ENCODE data around the gene DNAAF1. TPM values are rescaled to one million over a fixed set of nuclear protein-coding genes. Genes with fewer than 3 reads are reported as not detected.

Gene DNAAF1
- total RNA-seq, 1 experiment from 2014 or later, result not detected

DNA sequence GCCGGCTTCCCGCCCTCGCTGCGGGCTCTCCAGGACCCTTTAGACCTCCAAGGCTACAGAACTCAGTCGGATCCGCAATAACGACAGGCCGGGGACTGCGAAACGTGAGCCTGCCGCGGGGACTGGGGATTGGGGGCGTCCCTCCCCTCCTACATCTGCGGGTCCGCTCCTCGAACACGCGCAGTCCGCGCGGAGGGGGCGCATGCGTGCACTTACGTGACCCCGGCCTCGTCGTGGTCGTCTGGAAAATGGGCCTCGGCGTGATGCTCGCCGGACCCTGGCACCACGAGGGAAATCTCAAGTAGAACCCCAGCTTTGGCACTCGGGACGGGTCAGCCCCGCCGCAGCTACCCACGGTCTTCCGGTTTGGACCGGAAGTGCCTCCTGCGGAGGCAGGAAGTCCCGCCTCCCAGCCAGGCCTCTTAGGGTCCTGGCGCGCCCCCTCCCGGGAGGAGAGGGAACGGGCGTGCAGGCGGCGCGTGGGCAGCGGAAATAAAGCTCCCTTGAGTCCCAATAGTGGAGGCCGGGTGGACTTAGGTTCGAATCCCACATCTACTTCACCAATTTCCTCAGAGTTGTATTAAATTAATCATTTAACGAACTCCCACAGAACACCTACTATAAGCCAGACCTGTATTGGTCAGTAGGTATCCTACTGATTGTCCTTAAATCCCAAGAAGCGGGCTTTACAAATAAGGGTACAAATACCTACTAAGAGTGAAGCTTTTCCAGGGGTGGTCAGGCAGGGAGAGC, 41.8 kb downstream of the DNAAF1 start, which contains the start of gene TAF1C:
TSS of gene TAF1C (minus strand) at position 373 of the 753 bp plus-strand sequence. CDS start 2,069 bp downstream, outside the sequence.
- DNase-seq (ENCODE audit: low spot score), result peak; percentile 96
- peak within 1 kb of the TSS; percentile 99 for H3K4me3 ChIP-seq (ENCODE audit: low read depth, low read length, poor library complexity, severe bottlenecking)
- no TSS peak for BruUV-seq (replicated peaks)
- peaks cover 3% of the 10 kb centered on the region for H3K36me3 ChIP-seq (ENCODE audit: insufficient read depth, low read length, poor library complexity, severe bottlenecking)
- peak within 1 kb of the TSS; percentile 86 for H3K27ac ChIP-seq (ENCODE audit: low read depth, low read length, poor library complexity, severe bottlenecking)
- H3K4me1 ChIP-seq (ENCODE audit: insufficient read depth, low read length, poor library complexity, severe bottlenecking), result peaks cover 4% of the 10 kb centered on the region
- intact Hi-C loops (cut with micrococcal nuclease; ENCODE audit: unreplicated experiment), result no loop called here
- CTCF ChIA-PET, result interaction anchor here (0.5 to 1.2 kb wide), 9 partner anchors 9 to 308 kb away, joined by 3 to 8 read pairs (median 3); no protein-coding TSS in a partner anchor
- TF ChIP-seq EZH2 (IDR thresholded peaks at IDR 0.05; ENCODE audit: borderline replicate concordance, low read depth, low read length, poor library complexity, severe bottlenecking), result no peak
- TF ChIP-seq, protein P1, sequence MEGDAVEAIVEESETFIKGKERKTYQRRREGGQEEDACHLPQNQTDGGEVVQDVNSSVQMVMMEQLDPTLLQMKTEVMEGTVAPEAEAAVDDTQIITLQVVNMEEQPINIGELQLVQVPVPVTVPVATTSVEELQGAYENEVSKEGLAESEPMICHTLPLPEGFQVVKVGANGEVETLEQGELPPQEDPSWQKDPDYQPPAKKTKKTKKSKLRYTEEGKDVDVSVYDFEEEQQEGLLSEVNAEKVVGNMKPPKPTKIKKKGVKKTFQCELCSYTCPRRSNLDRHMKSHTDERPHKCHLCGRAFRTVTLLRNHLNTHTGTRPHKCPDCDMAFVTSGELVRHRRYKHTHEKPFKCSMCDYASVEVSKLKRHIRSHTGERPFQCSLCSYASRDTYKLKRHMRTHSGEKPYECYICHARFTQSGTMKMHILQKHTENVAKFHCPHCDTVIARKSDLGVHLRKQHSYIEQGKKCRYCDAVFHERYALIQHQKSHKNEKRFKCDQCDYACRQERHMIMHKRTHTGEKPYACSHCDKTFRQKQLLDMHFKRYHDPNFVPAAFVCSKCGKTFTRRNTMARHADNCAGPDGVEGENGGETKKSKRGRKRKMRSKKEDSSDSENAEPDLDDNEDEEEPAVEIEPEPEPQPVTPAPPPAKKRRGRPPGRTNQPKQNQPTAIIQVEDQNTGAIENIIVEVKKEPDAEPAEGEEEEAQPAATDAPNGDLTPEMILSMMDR (conservative IDR thresholded peaks at IDR 0.05; ENCODE audit: low read depth, low read length), result peak; percentile 98
- POLR2A ChIA-PET (ENCODE audit: low non-redundant PET), result interaction anchor here (0.7 kb wide), 1 partner anchor 498 kb away, joined by 4 read pairs; no protein-coding TSS in a partner anchor
- no peaks in the 10 kb centered on the region for H3K9me3 ChIP-seq (ENCODE audit: low read depth, low read length, poor library complexity, severe bottlenecking)
- H3K27me3 ChIP-seq (replicated peaks; ENCODE audit: insufficient read depth, low read depth, low read length, poor library complexity), result no peaks in the 10 kb centered on the region

DNA sequence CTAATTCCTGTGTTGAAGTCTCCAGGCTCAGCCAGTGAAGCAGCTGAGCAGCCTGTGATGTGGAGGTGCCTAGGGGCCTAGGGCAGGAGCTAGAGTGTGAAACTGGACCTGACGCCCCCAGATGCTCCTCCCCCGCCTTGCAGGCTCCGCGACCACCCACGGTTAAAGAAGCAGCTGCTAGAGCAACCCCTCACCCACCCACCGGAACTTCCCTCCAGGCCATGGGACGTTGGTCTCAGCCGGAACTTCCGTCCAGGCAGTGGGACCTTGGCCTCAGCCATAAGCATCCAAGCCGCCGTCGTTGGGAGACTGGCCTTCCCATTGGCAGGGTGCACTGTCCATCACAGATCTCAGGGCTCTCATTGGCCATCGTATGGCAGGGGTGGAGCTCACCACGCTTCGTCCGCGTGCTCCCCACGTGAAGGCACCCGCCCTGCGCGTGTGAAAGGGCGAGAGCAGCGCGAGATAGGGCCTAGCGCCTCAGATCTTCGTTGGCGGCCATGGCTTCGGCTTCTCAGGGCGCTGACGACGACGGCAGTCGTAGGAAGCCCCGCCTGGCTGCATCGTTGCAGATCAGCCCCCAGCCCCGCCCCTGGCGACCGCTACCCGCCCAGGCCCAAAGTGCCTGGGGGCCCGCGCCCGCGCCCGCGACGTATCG, 45.8 kb downstream of the DNAAF1 start, which contains the start of gene ADAD2:
TSS of gene ADAD2 (plus strand) at position 427 of the 658 bp plus-strand sequence. CDS start at position 501, 74 bp downstream.
- Histone ChIP-seq H3K9me3 (ENCODE audit: low read depth, low read length, poor library complexity, severe bottlenecking) (no peaks in the 10 kb centered on the region), H3K27ac (ENCODE audit: low read depth, low read length, poor library complexity, severe bottlenecking) (no peak within 1 kb of the TSS), H3K4me3 (ENCODE audit: low read depth, low read length, poor library complexity, severe bottlenecking) (no peak within 1 kb of the TSS), H3K36me3 (ENCODE audit: insufficient read depth, low read length, poor library complexity, severe bottlenecking) (no peaks in the 10 kb centered on the region), H3K27me3 (replicated peaks; ENCODE audit: insufficient read depth, low read depth, low read length, poor library complexity) (no peaks in the 10 kb centered on the region), H3K4me1 (ENCODE audit: insufficient read depth, low read length, poor library complexity, severe bottlenecking) (peaks cover 4% of the 10 kb centered on the region)
- CTCF ChIA-PET, result no interaction called here
- POLR2A ChIA-PET (ENCODE audit: low non-redundant PET), result no interaction called here
- TF ChIP-seq, protein P1 (conservative IDR thresholded peaks at IDR 0.05; ENCODE audit: low read depth, low read length), result no peak
- TF ChIP-seq EZH2 (IDR thresholded peaks at IDR 0.05; ENCODE audit: borderline replicate concordance, low read depth, low read length, poor library complexity, severe bottlenecking), result no peak
- BruUV-seq (replicated peaks), result no TSS peak
- peak; percentile 23 for DNase-seq (ENCODE audit: low spot score)
- intact Hi-C loops (cut with micrococcal nuclease; ENCODE audit: unreplicated experiment), result no loop called here

DNA sequence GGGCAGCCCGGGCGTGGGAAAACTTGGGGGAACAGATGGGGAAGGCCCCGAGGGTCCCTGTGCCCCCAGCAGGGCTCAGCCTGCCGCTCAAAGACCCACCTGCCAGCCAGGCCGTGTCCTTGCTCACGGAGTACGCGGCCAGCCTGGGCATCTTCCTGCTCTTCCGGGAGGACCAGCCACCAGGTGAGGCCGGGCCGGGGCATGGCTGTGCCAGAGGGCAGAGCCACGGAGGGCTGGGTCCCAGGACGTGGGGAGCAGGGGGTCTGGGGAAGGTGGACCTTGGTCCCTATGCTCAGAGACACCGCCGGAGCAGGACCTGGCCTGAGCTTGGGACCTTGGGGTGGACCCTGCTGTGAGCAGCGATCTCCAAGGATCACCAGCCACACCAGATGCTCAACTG, 46.4 kb downstream of the DNAAF1 start:
- ChIA-PET CTCF (no interaction called here), POLR2A (ENCODE audit: low non-redundant PET) (no interaction called here)
- TF ChIP-seq EZH2 (IDR thresholded peaks at IDR 0.05; ENCODE audit: borderline replicate concordance, low read depth, low read length, poor library complexity, severe bottlenecking), result no peak
- TF ChIP-seq, protein P1 (conservative IDR thresholded peaks at IDR 0.05; ENCODE audit: low read depth, low read length), result no peak
- no peak overlapping the region for H3K27ac ChIP-seq (ENCODE audit: low read depth, low read length, poor library complexity, severe bottlenecking)
- H3K9me3 ChIP-seq (ENCODE audit: low read depth, low read length, poor library complexity, severe bottlenecking), result no peaks in the 10 kb centered on the region
- BruUV-seq (replicated peaks), result no TSS peak
- intact Hi-C loops (cut with micrococcal nuclease; ENCODE audit: unreplicated experiment), result no loop called here
- H3K36me3 ChIP-seq (ENCODE audit: insufficient read depth, low read length, poor library complexity, severe bottlenecking), result no peaks in the 10 kb centered on the region
- DNase-seq (ENCODE audit: low spot score), result no peak
- H3K27me3 ChIP-seq (replicated peaks; ENCODE audit: insufficient read depth, low read depth, low read length, poor library complexity), result no peaks in the 10 kb centered on the region
- H3K4me1 ChIP-seq (ENCODE audit: insufficient read depth, low read length, poor library complexity, severe bottlenecking), result no peaks in the 10 kb centered on the region
- H3K4me3 ChIP-seq (ENCODE audit: low read depth, low read length, poor library complexity, severe bottlenecking), result no peak overlapping the region
